Choroid plexus epithelial cell (primary cell): ENCODE results near the gene LMAN2.
"Not testable (repeated sequence)": the region's sequence is repeated elsewhere in the genome, so short reads cannot be mapped to it uniquely, and the experiment has no call there.

Source experiments
- DNase-seq: peaks from one replicate; pipeline ENCODE4 v3.0.0-alpha.2; 2010; ENCODE audit warnings: low read depth
- H3K4me3 ChIP-seq: 2 replicates; pipeline ENCODE4 v1.5.1; 2011; ENCODE audit warnings: low read depth, mild to moderate bottlenecking, control low read depth, low read length, moderate library complexity
- TF ChIP-seq, protein P1 (sequence below): conservative IDR thresholded peaks from 2 replicates; pipeline ENCODE4 v1.5.1; 2011; ENCODE audit warnings: low read depth, mild to moderate bottlenecking, control low read depth, inconsistent platforms, low read length, moderate library complexity

Gene LMAN2

DNA sequence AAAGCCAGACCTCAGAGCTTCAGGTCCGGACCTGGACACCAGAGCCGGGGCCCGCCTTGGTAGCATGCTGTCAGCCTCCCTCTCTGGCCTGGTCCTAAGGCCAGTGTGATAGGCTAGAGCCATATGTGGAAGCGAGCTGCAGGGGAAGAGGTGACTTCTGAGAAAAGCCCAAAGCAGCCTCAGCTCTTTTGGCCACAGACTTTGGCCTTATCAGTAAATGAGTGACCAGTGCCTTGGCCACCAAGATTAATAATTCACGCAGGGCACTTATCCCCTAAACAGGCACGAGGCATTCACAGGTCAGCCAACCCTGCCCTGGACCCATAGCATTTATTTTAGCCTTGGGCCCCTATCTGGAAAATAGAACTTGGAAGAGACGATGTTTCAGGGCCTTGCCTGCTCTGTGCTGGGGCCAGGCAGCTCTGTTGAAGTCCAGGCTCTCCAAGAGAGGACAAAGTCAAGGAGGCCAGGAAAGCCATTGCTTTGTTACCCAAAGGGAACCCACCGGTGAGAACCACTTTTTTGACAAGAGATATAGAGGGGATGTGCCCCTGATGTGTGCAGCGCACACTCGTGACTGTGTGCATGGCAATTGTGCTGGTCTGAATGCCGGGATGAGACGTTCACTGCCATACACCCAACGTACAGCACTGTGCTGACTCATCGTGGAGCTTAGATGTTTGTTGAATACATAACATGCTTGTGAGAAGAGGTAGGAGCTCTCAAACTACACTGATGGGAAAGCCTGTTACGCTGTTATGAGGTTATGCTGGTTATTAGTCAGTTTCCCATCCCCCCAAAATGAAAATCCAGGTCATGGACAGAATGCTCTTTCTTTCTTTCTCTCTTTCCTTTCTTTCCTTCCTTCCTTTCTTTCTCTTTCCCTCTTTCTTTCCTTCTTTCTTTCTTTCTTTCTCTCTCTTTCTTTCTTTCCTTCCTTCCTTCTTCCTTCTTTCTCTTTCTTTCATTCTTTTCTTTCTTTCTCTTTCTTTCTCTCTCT, 27.7 kb upstream of the LMAN2 start:
- H3K4me3 ChIP-seq, result no peak overlapping the region
- TF ChIP-seq, protein P1, sequence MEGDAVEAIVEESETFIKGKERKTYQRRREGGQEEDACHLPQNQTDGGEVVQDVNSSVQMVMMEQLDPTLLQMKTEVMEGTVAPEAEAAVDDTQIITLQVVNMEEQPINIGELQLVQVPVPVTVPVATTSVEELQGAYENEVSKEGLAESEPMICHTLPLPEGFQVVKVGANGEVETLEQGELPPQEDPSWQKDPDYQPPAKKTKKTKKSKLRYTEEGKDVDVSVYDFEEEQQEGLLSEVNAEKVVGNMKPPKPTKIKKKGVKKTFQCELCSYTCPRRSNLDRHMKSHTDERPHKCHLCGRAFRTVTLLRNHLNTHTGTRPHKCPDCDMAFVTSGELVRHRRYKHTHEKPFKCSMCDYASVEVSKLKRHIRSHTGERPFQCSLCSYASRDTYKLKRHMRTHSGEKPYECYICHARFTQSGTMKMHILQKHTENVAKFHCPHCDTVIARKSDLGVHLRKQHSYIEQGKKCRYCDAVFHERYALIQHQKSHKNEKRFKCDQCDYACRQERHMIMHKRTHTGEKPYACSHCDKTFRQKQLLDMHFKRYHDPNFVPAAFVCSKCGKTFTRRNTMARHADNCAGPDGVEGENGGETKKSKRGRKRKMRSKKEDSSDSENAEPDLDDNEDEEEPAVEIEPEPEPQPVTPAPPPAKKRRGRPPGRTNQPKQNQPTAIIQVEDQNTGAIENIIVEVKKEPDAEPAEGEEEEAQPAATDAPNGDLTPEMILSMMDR, result no peak
- DNase-seq, result peak; percentile 93

DNA sequence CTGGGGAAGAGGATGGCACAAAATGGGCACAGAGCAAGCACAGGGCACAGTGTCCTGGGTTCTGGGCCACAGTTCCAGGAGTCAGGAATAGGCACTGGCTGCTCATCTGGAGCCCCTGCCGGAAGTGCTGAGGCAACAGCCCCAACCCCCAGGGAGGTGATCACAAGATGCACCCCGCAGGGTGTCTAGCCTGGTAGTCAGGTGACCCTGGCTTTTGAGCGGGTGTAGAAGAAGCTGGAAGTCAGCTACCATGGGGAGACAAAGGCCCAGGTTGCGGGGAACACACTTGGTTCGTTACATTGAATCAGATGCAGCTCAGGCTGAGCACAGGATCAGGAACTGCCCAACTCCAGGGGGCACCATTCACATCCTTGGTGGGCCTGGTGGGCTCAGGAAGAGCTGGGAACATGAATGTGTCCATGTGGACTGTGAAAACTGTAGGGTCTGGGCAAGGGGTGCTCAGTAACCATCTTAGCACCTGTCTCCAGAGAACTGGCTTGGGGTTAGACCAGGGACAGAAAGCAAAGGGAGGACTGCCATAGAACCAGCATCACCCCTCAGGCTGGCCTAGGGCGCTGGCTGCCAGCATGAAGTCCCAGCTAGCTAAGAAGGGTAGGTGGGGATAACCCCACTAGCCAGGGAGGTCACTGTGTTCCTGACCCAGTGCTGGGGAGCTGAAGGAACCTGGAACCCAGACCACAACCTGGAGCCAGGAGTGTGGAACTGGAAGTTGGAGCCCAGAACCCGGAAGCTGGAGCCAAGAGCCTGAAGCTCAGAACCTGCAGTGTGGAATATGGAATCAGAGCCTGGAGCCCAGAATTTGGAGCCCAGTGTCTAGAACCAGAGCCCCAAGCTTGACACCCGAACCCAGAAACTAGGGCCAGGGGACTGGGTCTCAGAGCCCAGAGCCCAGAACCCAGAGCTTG, 26.6 kb upstream of the LMAN2 start:
- DNase-seq, result peak; percentile 21
- H3K4me3 ChIP-seq, result no peak overlapping the region
- TF ChIP-seq, protein P1, result no peak

DNA sequence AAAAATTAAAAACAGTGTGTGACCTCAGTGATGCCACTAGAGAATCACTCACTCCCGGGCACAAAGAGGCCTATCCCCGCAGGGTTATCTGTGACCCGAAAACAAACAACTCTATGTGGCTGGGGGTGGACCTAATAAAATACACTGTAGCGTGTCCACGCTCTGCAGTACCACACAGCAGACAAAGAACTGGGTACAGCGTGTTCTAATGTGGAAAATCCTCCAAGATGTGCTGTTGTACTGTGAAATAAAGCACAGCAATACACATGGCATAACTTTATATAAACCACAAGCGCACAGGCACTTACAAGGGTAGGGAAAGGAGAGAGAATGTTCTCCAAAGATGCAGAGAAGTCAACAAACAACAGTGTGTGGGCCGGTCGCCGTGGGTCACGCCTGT, 24.6 kb upstream of the LMAN2 start:
- no peak overlapping the region for H3K4me3 ChIP-seq
- peak; percentile 6 for DNase-seq
- TF ChIP-seq, protein P1, result no peak

GRCh38 chr5:177375516-177375915, 24.0 kb upstream of the LMAN2 start:
- H3K4me3 ChIP-seq, DNase-seq: not testable (repeated sequence)

- DNase-seq, result no peak
- no peak overlapping the region for H3K4me3 ChIP-seq
- TF ChIP-seq, protein P1, result no peak
Measured at GRCh38 chr5:177374211-177374610, 22.7 kb upstream of the LMAN2 start.

DNA sequence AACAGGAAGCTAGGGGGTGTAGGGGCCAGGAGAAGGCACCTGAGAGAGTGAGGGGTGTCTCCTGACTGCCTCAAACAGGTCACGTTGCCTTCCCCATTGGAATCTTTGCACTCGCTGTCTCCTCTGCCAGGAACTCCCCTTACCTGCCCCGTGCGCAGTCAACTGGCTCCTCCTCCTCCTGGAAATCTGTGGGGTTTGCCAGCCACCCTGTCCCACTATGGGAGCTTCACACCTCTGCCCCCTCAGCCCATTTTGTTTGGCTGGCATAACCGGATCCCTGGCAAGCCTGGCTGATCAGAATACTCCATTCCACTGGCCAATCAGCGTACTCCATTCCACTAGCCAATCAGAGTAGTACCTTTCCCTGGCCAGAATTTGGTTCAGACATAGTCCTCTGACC, 22.3 kb upstream of the LMAN2 start:
- no peak overlapping the region for H3K4me3 ChIP-seq
- DNase-seq, result no peak
- TF ChIP-seq, protein P1, result no peak

GRCh38 chr5:177372910-177373309, 21.4 kb upstream of the LMAN2 start:
- DNase-seq, result no peak
- TF ChIP-seq, protein P1, result no peak
- H3K4me3 ChIP-seq, result no peak overlapping the region
